ENCODE results near the gene TTC24.

DNA sequence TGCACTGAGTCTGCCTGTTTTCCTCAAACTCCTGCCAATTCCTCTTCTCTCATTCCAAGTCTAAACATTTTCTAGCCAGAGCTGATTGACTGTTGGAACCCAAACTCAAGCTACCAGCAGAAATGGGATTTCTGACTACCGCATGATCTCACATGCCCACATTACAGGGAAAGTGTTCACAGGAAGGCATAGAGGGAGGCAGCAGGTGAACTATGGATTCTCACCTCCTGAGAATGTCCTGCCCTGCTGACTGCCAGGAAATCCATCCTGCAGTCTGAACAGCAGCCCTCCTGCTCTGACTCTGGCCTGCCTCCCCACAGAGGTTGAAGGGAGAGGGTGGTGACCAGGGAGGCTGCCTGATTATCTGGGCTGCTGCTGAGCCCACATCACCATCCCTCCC is 29.7 kb upstream of the TTC24 start:
- TF ChIP-seq CTCF (IDR thresholded peaks at IDR 0.05): no peak
- TF ChIP-seq POLR2A (IDR thresholded peaks at IDR 0.05): no peak
